RWPE1 (cell line): ENCODE measurements around the gene PIK3R3.

Experiments
- CTCF ChIA-PET: fragments of 350-600 bp; sonication (Branson Sonifier 250); formaldehyde crosslinking; extraction: SDS; loops from one replicate; lab custom pipeline; 2021; lab: Yijun Ruan, JAX
- POLR2A ChIA-PET: fragments of 400-600 bp; formaldehyde crosslinking; extraction: SDS; loops from one replicate; lab custom pipeline; 2020; ENCODE audit warnings: antibody characterized with exemption; ENCODE audit not compliant: low non-redundant PET; lab: Yijun Ruan, JAX
- DNase-seq: peaks from one replicate; pipeline ENCODE4 v3.0.0; 2012; ENCODE audit warnings: low spot score
- H3K27ac ChIP-seq: fragments of 450-650 bp; 2 replicates; pipeline ENCODE4 v1.5.1; 2017
- TF ChIP-seq, protein P1 (sequence below): fragments of 450-650 bp; conservative IDR thresholded peaks from 2 replicates; pipeline ENCODE4 v1.5.1; 2017; ENCODE audit warnings: low read depth, mild to moderate bottlenecking

The PIK3R3 gene

DNA sequence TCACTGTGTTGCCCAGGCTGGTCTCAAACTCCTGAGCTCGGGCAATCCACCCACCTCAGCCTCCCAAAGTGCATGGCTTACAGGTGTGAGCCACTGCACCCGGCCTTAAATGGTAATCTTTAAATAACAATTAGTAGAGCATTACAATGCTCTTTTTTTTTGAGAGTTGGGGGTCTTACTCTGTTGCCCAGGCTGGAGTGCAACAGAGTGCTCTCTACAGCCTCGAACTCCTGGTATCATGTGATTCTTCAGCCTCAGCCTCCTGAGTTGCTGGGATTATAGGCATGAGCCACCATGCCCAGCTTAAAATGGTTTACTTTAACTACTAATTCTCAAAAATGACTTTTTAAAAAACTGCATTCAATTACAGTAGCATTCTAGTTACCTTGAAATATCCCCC, 52.2 kb downstream of the PIK3R3 start:
- DNase-seq, result no peak
- TF ChIP-seq, protein P1, sequence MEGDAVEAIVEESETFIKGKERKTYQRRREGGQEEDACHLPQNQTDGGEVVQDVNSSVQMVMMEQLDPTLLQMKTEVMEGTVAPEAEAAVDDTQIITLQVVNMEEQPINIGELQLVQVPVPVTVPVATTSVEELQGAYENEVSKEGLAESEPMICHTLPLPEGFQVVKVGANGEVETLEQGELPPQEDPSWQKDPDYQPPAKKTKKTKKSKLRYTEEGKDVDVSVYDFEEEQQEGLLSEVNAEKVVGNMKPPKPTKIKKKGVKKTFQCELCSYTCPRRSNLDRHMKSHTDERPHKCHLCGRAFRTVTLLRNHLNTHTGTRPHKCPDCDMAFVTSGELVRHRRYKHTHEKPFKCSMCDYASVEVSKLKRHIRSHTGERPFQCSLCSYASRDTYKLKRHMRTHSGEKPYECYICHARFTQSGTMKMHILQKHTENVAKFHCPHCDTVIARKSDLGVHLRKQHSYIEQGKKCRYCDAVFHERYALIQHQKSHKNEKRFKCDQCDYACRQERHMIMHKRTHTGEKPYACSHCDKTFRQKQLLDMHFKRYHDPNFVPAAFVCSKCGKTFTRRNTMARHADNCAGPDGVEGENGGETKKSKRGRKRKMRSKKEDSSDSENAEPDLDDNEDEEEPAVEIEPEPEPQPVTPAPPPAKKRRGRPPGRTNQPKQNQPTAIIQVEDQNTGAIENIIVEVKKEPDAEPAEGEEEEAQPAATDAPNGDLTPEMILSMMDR, result no peak
- ChIA-PET POLR2A (no interaction called here), CTCF (no interaction called here)
- no peak overlapping the region for H3K27ac ChIP-seq

DNA sequence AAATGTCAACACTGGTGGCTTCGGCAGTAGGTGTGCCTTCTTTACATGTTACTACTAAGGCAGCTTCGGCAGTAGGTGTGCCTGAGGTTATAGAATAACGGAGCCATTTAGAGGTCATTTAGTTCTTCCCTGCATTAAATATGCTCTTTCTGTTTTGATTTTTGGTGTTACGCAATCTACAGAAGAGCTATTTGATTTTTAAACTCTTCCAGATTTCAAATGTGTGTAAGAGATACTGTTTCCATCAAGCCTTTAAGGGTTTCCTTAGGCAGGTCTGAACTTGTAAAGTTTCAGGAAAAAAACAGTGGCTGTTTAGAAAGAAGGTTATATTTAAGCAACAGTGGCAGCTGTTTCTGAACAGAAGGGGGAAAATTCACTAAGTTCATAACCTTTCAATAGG, 54.8 kb downstream of the PIK3R3 start:
- POLR2A ChIA-PET, result no interaction called here
- no peak overlapping the region for H3K27ac ChIP-seq
- CTCF ChIA-PET, result interaction anchor here (0.7 kb wide), 1 partner anchor 409 kb away, joined by 3 read pairs; no protein-coding TSS in a partner anchor
- DNase-seq, result peak; percentile 25
- TF ChIP-seq, protein P1, result no peak

DNA sequence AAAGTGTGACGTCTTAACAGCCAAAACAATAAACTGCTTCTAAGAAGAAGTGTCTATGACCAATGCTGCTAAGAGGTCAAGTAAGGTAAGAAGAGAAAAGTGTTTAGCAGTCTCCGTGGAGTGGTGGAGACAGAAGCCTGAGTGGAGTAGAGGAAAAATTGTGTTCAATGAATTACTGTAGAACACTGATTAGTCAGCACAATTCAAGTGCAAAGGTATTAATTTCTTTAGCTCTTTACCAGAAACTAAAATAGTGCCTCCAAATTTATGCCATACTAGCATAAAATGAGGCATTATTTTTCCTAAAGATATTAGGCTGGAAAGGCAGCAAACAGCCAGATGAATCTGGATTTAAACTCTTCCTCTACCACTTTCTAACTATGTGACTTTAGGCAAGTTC, 56.1 kb downstream of the PIK3R3 start:
- DNase-seq, result no peak
- CTCF ChIA-PET, result interaction anchor here (0.6 kb wide), 1 partner anchor 323 kb away, joined by 8 read pairs; no protein-coding TSS in a partner anchor
- POLR2A ChIA-PET, result no interaction called here
- H3K27ac ChIP-seq, result no peak overlapping the region
- TF ChIP-seq, protein P1, result no peak

DNA sequence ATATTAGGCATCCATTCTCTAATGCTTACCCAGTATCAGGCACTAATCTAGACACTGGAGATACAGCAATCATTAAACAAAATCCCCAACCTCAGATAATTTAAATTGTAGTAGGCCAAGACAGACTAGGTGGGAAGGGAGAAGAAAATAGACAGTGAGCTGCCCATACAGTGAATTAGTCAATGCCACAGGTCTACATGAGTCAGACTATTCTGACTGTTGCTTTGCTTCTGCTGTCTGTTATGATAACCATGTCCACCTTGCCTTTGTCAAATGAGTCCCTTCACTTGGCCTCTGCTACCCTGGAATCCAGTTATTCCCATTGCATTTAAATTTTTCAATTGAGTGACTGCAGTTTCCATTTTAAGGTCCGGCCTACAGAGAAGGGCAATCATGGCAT, 59.5 kb downstream of the PIK3R3 start:
- POLR2A ChIA-PET, result no interaction called here
- peak; percentile 3 for DNase-seq
- no peak overlapping the region for H3K27ac ChIP-seq
- CTCF ChIA-PET, result interaction anchor here (0.7 kb wide), 1 partner anchor 9 kb away, joined by 3 read pairs; no protein-coding TSS in a partner anchor
- TF ChIP-seq, protein P1, result no peak

DNA sequence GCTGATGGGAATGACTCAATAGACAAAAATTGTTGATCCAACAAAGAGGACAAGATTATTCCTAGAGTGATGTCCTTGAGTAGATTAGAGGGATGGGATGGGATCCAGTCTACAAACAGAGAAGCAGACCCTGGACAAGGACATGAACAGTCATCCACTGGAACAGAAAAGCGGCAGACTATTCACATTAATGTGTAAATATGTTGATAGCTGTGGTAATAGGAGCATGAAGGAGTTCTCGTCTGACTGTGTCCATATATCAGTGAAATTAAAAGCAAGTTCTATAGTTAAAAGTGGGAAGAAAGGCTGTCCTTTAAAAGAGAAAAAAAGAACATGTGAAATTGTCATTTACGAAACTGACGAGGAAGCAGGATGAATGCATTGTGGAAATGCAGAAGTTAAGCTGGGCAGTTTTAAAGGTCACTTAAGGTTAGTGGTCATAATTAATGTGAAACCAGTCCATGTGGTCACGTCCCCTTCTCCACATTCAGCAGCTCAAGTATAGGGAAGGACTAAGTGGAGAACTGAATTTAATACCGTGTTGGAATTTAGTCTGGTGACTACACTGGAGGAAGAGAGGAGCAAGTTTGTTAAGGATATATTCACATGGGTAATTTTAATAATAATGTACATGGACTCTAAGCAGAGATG, 62.1 kb downstream of the PIK3R3 start:
- H3K27ac ChIP-seq, result no peak overlapping the region
- ChIA-PET POLR2A (no interaction called here), CTCF (interaction anchor here (0.6 kb wide), 1 partner anchor 583 kb away, joined by 3 read pairs; no protein-coding TSS in a partner anchor)
- no peak for DNase-seq
- TF ChIP-seq, protein P1, result no peak

DNA sequence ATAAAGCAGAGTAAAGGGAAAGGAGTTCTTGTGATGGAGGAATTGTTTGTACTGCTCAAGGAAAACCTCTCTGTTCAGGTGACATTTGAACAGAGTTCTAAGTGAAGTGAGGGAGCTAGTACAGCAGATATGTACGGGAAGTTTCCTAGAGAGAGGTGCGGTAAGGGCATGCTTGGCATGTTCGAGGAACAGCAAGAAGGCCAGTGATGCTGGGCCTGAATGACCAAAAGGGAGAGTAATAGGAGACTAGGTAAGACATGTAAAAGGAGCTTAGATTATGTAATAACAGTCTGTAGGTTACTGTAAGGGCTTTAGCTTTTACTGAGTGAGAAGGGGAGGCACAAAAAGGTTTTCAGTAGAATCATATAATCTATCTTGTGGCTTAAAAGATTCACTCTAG, 63.9 kb downstream of the PIK3R3 start:
- no peak overlapping the region for H3K27ac ChIP-seq
- DNase-seq, result no peak
- POLR2A ChIA-PET, result no interaction called here
- CTCF ChIA-PET, result interaction anchor here (1.1 kb wide), 1 partner anchor 55 kb away, joined by 5 read pairs; no protein-coding TSS in a partner anchor
- TF ChIP-seq, protein P1, result no peak
